ENCODE results near the gene SVEP1. TPM values are rescaled to one million over a fixed set of nuclear protein-coding genes. Genes with fewer than 3 reads are reported as not detected.
A peak's percentile ranks its signal among the peaks of the same experiment; 100 is the strongest.

The SVEP1 gene
- total RNA-seq, 4 donors from 2014 or later, result 41.9 to 71.6 (median 60.6) TPM

DNA sequence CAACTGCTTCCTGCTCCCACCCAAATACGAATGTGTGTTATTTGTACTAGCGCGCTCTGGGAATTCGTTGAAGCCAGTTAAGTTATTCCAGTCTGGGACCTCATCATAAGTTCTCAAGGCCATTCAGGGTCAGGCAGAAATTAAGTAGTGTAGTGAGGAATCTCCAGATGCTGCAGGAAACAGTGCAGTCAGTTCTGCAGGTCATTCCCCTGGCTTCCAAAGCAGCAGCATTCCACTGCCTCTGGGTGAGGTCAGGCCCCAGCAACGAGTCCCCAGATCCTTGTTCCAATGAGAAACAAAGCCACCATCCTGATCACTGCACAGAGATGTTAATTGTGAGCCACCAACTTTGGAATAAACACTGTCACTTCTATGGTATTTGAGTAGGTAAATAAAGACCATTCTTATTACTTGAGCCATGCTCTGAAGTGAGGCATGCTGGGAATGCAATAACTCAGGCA, 33.1 kb downstream of the SVEP1 start:
- no peak for DNase-seq (ENCODE audit: extremely low spot score)
- Histone ChIP-seq H3K27me3 (no peaks in the 10 kb centered on the region), H3K36me3 (no peaks in the 10 kb centered on the region), H3K9me3 (no peaks in the 10 kb centered on the region), H3K27ac (replicated peaks in 1 of 4) (peak overlapping the region in 3 of 4 donors; percentile 4 to 48 (median 39)), H3K4me1 (peaks cover 0 to 56% (median 36%) of the 10 kb centered on the region in 4 donors), H3K4me3 (no peak overlapping the region)
- intact Hi-C loops (cut with DNase I), result no loop called here
- 69% methylated on average over 5 of the region's 5 CpGs for WGBS
- TF ChIP-seq POLR2AphosphoS5 (IDR thresholded peaks at IDR 0.05), result no peak
- no peak for TF ChIP-seq POLR2A (IDR thresholded peaks at IDR 0.05; ENCODE audit: low read depth)
- TF ChIP-seq, protein P1, sequence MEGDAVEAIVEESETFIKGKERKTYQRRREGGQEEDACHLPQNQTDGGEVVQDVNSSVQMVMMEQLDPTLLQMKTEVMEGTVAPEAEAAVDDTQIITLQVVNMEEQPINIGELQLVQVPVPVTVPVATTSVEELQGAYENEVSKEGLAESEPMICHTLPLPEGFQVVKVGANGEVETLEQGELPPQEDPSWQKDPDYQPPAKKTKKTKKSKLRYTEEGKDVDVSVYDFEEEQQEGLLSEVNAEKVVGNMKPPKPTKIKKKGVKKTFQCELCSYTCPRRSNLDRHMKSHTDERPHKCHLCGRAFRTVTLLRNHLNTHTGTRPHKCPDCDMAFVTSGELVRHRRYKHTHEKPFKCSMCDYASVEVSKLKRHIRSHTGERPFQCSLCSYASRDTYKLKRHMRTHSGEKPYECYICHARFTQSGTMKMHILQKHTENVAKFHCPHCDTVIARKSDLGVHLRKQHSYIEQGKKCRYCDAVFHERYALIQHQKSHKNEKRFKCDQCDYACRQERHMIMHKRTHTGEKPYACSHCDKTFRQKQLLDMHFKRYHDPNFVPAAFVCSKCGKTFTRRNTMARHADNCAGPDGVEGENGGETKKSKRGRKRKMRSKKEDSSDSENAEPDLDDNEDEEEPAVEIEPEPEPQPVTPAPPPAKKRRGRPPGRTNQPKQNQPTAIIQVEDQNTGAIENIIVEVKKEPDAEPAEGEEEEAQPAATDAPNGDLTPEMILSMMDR (IDR thresholded peaks at IDR 0.05), result no peak

DNA sequence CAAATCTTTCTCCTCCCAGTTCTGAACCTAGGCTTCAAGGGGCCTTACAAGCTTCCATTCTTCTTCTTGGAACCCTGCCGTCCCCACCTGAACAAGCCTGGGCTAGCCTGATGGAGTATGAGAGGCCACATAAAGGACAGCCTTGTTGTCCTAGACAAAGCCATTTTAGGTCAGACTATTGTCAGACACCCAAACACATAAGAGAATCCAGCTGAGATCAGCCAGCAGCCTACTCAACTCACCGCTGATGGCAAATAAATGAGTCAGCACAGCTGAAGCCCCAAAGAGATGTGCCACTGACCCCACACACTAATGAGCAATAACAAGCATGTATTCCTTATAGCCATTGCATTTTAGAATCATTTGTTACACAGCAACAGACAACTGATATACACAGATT, 33.8 kb downstream of the SVEP1 start:
- no peak for DNase-seq (ENCODE audit: extremely low spot score)
- no peaks in the 10 kb centered on the region for H3K9me3 ChIP-seq
- no peaks in the 10 kb centered on the region for H3K27me3 ChIP-seq
- intact Hi-C loops (cut with DNase I), result no loop called here
- no peaks in the 10 kb centered on the region for H3K36me3 ChIP-seq
- H3K4me3 ChIP-seq, result no peak overlapping the region
- H3K27ac ChIP-seq (replicated peaks in 1 of 4), result peak overlapping the region in 1 of 4 donors; percentile 39
- WGBS, result 81% methylated on average over 2 of the region's 2 CpGs
- TF ChIP-seq POLR2AphosphoS5 (IDR thresholded peaks at IDR 0.05), result no peak
- TF ChIP-seq, protein P1 (IDR thresholded peaks at IDR 0.05), result no peak
- TF ChIP-seq POLR2A (IDR thresholded peaks at IDR 0.05; ENCODE audit: low read depth), result no peak
- no peak for TF ChIP-seq EP300 (IDR thresholded peaks at IDR 0.05)
- H3K4me1 ChIP-seq, result peaks cover 0 to 51% (median 35%) of the 10 kb centered on the region in 4 donors

- Histone ChIP-seq H3K27ac (replicated peaks in 1 of 4) (peak overlapping the region in 2 of 4 donors; percentile 3), H3K4me3 (no peak overlapping the region), H3K36me3 (no peaks in the 10 kb centered on the region), H3K9me3 (no peaks in the 10 kb centered on the region), H3K27me3 (no peaks in the 10 kb centered on the region), H3K4me1 (peaks cover 0 to 64% (median 36%) of the 10 kb centered on the region in 4 donors)
- no peak for TF ChIP-seq POLR2A (IDR thresholded peaks at IDR 0.05; ENCODE audit: low read depth)
- no peak for TF ChIP-seq EP300 (IDR thresholded peaks at IDR 0.05)
- TF ChIP-seq POLR2AphosphoS5 (IDR thresholded peaks at IDR 0.05), result no peak
- TF ChIP-seq, protein P1 (IDR thresholded peaks at IDR 0.05), result no peak
- DNase-seq (ENCODE audit: extremely low spot score), result no peak
- WGBS, result 61% methylated on average over 2 of the region's 2 CpGs
- intact Hi-C loops (cut with DNase I), result no loop called here
Observed at GRCh38 chr9:110543631-110544051, 35.9 kb downstream of the SVEP1 start.

DNA sequence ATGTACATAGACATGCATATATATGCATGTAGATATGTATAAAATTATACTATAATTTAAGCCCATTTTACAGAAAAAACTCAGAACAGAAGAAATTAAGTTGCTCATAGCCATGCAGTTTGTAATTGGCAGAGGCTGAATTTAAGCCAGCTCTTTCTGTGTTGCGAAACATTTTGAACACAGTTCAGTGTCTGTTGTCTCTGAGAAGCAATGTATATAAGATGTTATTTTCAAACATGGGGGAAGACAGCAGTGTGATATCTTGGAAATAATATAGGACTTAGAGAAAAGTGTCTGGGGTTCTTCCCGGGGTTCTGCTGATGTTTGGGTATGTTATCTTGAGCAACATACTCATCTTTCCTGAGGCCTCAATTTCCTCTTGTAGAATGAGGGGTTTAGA, 37.6 kb downstream of the SVEP1 start:
- no peak for DNase-seq (ENCODE audit: extremely low spot score)
- Histone ChIP-seq H3K4me3 (no peak overlapping the region), H3K27me3 (no peaks in the 10 kb centered on the region), H3K36me3 (no peaks in the 10 kb centered on the region), H3K9me3 (no peaks in the 10 kb centered on the region), H3K27ac (replicated peaks in 1 of 4) (no peak overlapping the region), H3K4me1 (peaks cover 0 to 66% (median 47%) of the 10 kb centered on the region in 4 donors)
- intact Hi-C loops (cut with DNase I), result no loop called here
- 71% methylated on average over 2 of the region's 2 CpGs for WGBS
- TF ChIP-seq POLR2AphosphoS5 (IDR thresholded peaks at IDR 0.05) (no peak), POLR2A (IDR thresholded peaks at IDR 0.05; ENCODE audit: low read depth) (no peak), EP300 (IDR thresholded peaks at IDR 0.05) (no peak)
- TF ChIP-seq, protein P1 (IDR thresholded peaks at IDR 0.05), result no peak

DNA sequence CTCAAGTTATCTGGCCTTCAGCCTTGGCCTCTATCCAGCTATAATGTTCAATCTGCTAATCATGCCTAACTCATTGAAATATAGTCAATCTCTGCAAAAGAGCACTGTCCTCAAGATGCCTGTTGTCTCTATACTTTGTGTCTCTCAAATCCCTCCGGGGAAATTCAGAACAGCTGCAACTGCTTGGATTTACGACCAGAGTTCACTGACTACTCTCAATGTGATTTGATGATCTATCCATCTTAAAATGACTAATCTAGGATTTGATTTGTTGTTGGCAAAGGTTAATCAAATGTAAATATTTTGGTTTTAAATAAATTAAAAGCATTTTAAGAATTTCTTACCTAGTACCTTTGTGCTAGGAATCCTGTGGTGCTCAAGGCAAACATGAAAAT, 40.9 kb downstream of the SVEP1 start:
- no peak for DNase-seq (ENCODE audit: extremely low spot score)
- 35% methylated on average over 2 of the region's 2 CpGs for WGBS
- no peaks in the 10 kb centered on the region for H3K9me3 ChIP-seq
- TF ChIP-seq EP300 (IDR thresholded peaks at IDR 0.05), result no peak
- TF ChIP-seq POLR2A (IDR thresholded peaks at IDR 0.05; ENCODE audit: low read depth), result no peak
- no peak for TF ChIP-seq POLR2AphosphoS5 (IDR thresholded peaks at IDR 0.05)
- TF ChIP-seq, protein P1 (IDR thresholded peaks at IDR 0.05), result no peak
- H3K27me3 ChIP-seq, result no peaks in the 10 kb centered on the region
- H3K27ac ChIP-seq (replicated peaks in 1 of 4), result peak overlapping the region; percentile 45 to 73 (median 54)
- H3K36me3 ChIP-seq, result no peaks in the 10 kb centered on the region
- H3K4me1 ChIP-seq, result peaks cover 6 to 62% (median 40%) of the 10 kb centered on the region in 4 donors
- no peak overlapping the region for H3K4me3 ChIP-seq
- intact Hi-C loops (cut with DNase I), result no loop called here
